Ovary (tissue), 3 donors: Measurements from ENCODE around the gene FAM210A.

Experiments
- CTCF ChIP-seq, 3 donors: fragments of 450-650 bp in 2 of 3; fragments of 200-600 bp in 1 of 3; IDR thresholded peaks; one replicate each; pipeline versions ENCODE4 v1.5.1 to v1.8.0; 2016 to 2022; ENCODE audit warnings: antibody characterized with exemption in 3 of 3, mild to moderate bottlenecking in 1 of 3
- EP300 ChIP-seq: sonication (generic); formaldehyde crosslinking; IDR thresholded peaks from one replicate; pipeline ENCODE4 v1.6.1; 2017; ENCODE audit warnings: antibody characterized with exemption
- POLR2A ChIP-seq: fragments of 450-650 bp; IDR thresholded peaks from one replicate; pipeline ENCODE4 v1.6.1; 2017; ENCODE audit warnings: antibody characterized with exemption, mild to moderate bottlenecking, moderate library complexity
- donor health status: DM: no; HTN: no; CAD: no.

GRCh38 chr18:13657974-13658373, 68.4 kb downstream of the FAM210A start:
- TF ChIP-seq CTCF (IDR thresholded peaks at IDR 0.05) (no peak), POLR2A (no peak), EP300 (no peak)
